ENCODE data around the gene TUBD1. TPM values are rescaled to one million over a fixed set of nuclear protein-coding genes. Genes with fewer than 3 reads are reported as not detected.
"Not testable (repeated sequence)": the region's sequence is repeated elsewhere in the genome, so short reads cannot be mapped to it uniquely, and the experiment has no call there.

Gene TUBD1
- total RNA-seq, 1 donor from 2014 or later, result 22.2 TPM

DNA sequence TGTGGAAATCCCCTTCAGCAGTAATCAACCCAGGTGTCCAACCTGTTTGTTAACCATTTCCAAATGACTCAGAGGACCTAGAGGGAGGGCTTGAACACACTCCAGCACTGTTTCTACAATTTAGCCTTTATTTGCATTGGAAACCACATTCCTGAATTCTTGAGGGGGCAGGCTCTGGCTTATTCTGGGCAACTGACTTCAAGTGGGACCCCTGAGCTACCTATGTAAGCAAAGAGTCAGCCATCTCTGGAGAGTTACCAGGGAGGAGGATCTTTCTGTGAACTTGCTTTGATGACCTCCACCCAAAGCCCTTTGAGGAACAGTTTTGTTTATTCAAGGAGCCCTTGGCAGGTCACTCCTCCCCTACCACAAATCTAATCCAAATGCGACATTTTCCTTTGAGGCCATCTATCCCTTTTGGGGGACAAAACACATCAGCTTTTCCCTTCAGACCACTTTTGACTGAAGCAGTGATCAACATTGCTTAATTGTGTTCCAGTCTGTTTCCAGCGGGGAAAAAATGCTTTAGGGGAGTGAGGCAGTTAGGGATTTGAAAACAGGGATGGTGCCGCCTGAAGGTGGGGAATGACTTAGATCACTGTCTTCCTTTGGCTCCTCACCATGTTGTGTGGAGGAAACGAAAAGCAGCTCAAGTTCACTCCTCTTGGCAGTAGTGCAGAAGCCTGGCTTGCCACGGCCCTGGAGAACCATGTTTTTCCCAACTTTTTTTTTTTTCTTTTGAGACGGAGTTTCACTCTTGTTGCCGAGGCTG lies 46.2 kb downstream of the TUBD1 start:
- no peak for TF ChIP-seq CTCF (conservative IDR thresholded peaks at IDR 0.05)
- no peak overlapping the region for H3K27ac Mint-ChIP-seq (ENCODE audit: unreplicated experiment)
- peaks cover 6% of the 10 kb centered on the region for H3K4me1 Mint-ChIP-seq
- no peak overlapping the region for H3K4me3 Mint-ChIP-seq
- peaks cover 6% of the 10 kb centered on the region for H3K36me3 Mint-ChIP-seq (ENCODE audit: low read depth)
- no peak for DNase-seq (ENCODE audit: low read depth, low spot score)
- H3K27me3 Mint-ChIP-seq (ENCODE audit: low read depth), result peaks cover 3% of the 10 kb centered on the region
- H3K9me3 Mint-ChIP-seq, result no peaks in the 10 kb centered on the region

- Mint-ChIP-seq H3K36me3 (ENCODE audit: low read depth) (peaks cover 9% of the 10 kb centered on the region), H3K4me3 (no peak overlapping the region), H3K27me3 (ENCODE audit: low read depth) (peaks cover 3% of the 10 kb centered on the region), H3K9me3 (no peaks in the 10 kb centered on the region), H3K4me1 (peaks cover 14% of the 10 kb centered on the region), H3K27ac (ENCODE audit: unreplicated experiment) (no peak overlapping the region)
- TF ChIP-seq CTCF (conservative IDR thresholded peaks at IDR 0.05), result no peak
- DNase-seq (ENCODE audit: low read depth, low spot score), result no peak
Measured at GRCh38 chr17:59845595-59846393, 46.9 kb downstream of the TUBD1 start.

- Mint-ChIP-seq H3K4me1 (peaks cover 22% of the 10 kb centered on the region), H3K36me3 (ENCODE audit: low read depth) (peaks cover 9% of the 10 kb centered on the region), H3K9me3 (no peaks in the 10 kb centered on the region), H3K4me3 (no peak overlapping the region), H3K27me3 (ENCODE audit: low read depth) (peaks cover 3% of the 10 kb centered on the region), H3K27ac (ENCODE audit: unreplicated experiment) (no peak overlapping the region)
- DNase-seq (ENCODE audit: low read depth, low spot score), result no peak
- TF ChIP-seq CTCF (conservative IDR thresholded peaks at IDR 0.05), result no peak
Measured at GRCh38 chr17:59844884-59845594, 47.7 kb downstream of the TUBD1 start.

DNA sequence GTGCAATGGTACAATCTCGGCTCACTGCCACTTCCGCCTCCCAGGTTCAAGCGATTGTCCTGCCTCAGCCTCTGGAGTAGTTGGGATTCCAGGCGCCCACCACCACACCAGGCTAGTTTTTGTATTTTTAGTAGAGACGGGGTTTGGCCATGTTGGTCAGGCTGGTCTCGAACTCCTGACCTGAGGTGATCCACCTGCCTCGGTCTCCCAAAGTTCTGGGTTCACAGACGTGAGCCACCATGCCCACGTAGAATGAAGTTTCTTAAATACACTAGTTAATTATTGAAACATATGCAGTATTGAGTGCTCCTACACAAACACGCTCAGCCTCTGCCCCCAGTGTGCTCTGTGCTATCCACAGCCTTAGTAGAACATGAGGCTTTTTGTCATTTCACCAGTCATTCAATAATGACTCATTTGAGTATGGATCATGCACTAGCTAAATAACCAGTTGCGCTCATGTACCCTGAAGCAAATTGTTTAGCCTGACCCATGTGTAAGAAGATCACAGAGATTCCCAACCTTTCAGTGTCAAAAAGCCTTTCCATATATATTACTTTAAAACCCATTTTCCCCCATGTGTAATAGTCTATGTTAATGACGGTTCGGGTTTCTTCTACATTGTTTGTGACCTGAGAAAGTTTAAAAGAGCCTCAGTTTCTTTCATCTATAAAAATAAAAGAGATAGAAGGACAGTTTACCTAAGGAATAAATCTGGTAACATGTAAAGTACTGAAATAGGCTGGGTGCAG lies 49.7 kb downstream of the TUBD1 start:
- peak overlapping the region; percentile 15 for H3K4me3 Mint-ChIP-seq
- H3K4me1 Mint-ChIP-seq, result peaks cover 41% of the 10 kb centered on the region
- H3K27ac Mint-ChIP-seq (ENCODE audit: unreplicated experiment), result no peak overlapping the region

DNA sequence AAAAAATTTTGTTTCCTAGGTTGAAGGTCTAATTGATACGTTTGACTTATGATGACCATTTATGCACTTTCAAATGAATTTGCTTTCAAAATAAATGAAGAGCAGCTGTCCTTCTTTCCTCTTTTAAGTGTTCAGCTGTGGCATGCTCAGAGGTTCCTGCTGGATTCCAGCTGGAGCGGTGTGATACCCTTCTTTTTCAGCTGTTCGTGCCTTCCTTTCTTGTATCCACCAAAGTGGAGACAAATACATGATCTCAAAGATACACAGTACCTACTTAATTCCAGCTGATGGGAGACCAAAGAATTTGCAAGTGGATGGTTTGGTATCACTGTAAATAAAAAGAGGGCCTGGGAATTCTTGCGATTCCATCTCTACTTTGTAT lies 50.9 kb downstream of the TUBD1 start:
- not testable (repeated sequence) for H3K27me3 Mint-ChIP-seq (ENCODE audit: low read depth); H3K4me3 Mint-ChIP-seq; DNase-seq (ENCODE audit: low read depth, low spot score); H3K36me3 Mint-ChIP-seq (ENCODE audit: low read depth); H3K27ac Mint-ChIP-seq (ENCODE audit: unreplicated experiment); H3K9me3 Mint-ChIP-seq
- H3K4me1 Mint-ChIP-seq, result peaks cover 52% of the 10 kb centered on the region

More for the DNA sequence above, 49.7 kb downstream of the TUBD1 start:
- Mint-ChIP-seq H3K9me3 (no peaks in the 10 kb centered on the region), H3K36me3 (ENCODE audit: low read depth) (peaks cover 9% of the 10 kb centered on the region), H3K27me3 (ENCODE audit: low read depth) (no peaks in the 10 kb centered on the region)
- no peak for DNase-seq (ENCODE audit: low read depth, low spot score)
- TF ChIP-seq CTCF (conservative IDR thresholded peaks at IDR 0.05), result no peak

GRCh38 chr17:59841091-59841881 lies 51.5 kb downstream of the TUBD1 start:
- not testable (repeated sequence) for DNase-seq (ENCODE audit: low read depth, low spot score); H3K9me3 Mint-ChIP-seq; H3K27ac Mint-ChIP-seq (ENCODE audit: unreplicated experiment); H3K36me3 Mint-ChIP-seq (ENCODE audit: low read depth); H3K27me3 Mint-ChIP-seq (ENCODE audit: low read depth)
- Mint-ChIP-seq H3K4me1 (peaks cover 56% of the 10 kb centered on the region), H3K4me3 (peak overlapping the region; percentile 38)
